ENCODE results near the gene CASZ1. TPM values are rescaled to one million over a fixed set of nuclear protein-coding genes. Genes with fewer than 3 reads are reported as not detected.

CASZ1 gene
- total and polyA plus RNA-seq, 12 donors: 2.5 to 35.2 (median 7.0) TPM

GRCh38 chr1:10591010-10591409 is 205.4 kb downstream of the CASZ1 start:
- no peaks in the 10 kb centered on the region for H3K36me3 ChIP-seq (replicated peaks in 1 of 2)
- H3K9me3 ChIP-seq (replicated peaks in 1 of 3): no peaks in the 10 kb centered on the region
- WGBS, 4 donors: 66 to 77% (median 70%) methylated on average over 4 of the region's 4 CpGs
- intact Hi-C loops (cut with DNase I): no loop called here
- no peak for DNase-seq
- no peaks in the 10 kb centered on the region for H3K27me3 ChIP-seq
- TF ChIP-seq POLR2A (IDR thresholded peaks at IDR 0.05): no peak
- TF ChIP-seq, protein P1, sequence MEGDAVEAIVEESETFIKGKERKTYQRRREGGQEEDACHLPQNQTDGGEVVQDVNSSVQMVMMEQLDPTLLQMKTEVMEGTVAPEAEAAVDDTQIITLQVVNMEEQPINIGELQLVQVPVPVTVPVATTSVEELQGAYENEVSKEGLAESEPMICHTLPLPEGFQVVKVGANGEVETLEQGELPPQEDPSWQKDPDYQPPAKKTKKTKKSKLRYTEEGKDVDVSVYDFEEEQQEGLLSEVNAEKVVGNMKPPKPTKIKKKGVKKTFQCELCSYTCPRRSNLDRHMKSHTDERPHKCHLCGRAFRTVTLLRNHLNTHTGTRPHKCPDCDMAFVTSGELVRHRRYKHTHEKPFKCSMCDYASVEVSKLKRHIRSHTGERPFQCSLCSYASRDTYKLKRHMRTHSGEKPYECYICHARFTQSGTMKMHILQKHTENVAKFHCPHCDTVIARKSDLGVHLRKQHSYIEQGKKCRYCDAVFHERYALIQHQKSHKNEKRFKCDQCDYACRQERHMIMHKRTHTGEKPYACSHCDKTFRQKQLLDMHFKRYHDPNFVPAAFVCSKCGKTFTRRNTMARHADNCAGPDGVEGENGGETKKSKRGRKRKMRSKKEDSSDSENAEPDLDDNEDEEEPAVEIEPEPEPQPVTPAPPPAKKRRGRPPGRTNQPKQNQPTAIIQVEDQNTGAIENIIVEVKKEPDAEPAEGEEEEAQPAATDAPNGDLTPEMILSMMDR (IDR thresholded peaks at IDR 0.05): no peak
- no peak overlapping the region for H3K4me3 ChIP-seq
- no peak overlapping the region for H3K27ac ChIP-seq
- peaks cover 4 to 18% of the 10 kb centered on the region in 2 donors for H3K4me1 ChIP-seq (replicated peaks in 1 of 2)

GRCh38 chr1:10589074-10589473 is 207.4 kb downstream of the CASZ1 start:
- H3K4me3 ChIP-seq: no peak overlapping the region
- no peak for DNase-seq
- WGBS, 4 donors: 85 to 96% (median 95%) methylated on average over 5 of the region's 5 CpGs
- intact Hi-C loops (cut with DNase I): no loop called here
- TF ChIP-seq POLR2A (IDR thresholded peaks at IDR 0.05): no peak
- TF ChIP-seq, protein P1 (IDR thresholded peaks at IDR 0.05): no peak
- H3K36me3 ChIP-seq (replicated peaks in 1 of 2): no peaks in the 10 kb centered on the region
- no peak overlapping the region for H3K27ac ChIP-seq
- H3K4me1 ChIP-seq (replicated peaks in 1 of 2): peaks cover 0 to under 1% of the 10 kb centered on the region in 2 donors
- H3K27me3 ChIP-seq: no peaks in the 10 kb centered on the region
- no peaks in the 10 kb centered on the region for H3K9me3 ChIP-seq (replicated peaks in 1 of 3)

GRCh38 chr1:10588640-10589039 is 207.8 kb downstream of the CASZ1 start:
- WGBS, 4 donors: 93 to 96% (median 94%) methylated on average over 5 of the region's 5 CpGs
- intact Hi-C loops (cut with DNase I): no loop called here
- DNase-seq: no peak
- no peak overlapping the region for H3K4me3 ChIP-seq
- no peaks in the 10 kb centered on the region for H3K4me1 ChIP-seq (replicated peaks in 1 of 2)
- H3K9me3 ChIP-seq (replicated peaks in 1 of 3): no peaks in the 10 kb centered on the region
- TF ChIP-seq, protein P1 (IDR thresholded peaks at IDR 0.05): no peak
- no peak for TF ChIP-seq POLR2A (IDR thresholded peaks at IDR 0.05)
- no peaks in the 10 kb centered on the region for H3K36me3 ChIP-seq (replicated peaks in 1 of 2)
- H3K27ac ChIP-seq: no peak overlapping the region
- H3K27me3 ChIP-seq: no peaks in the 10 kb centered on the region

Small RNA genes lying within 50 kb of the gene (small RNA-seq; reads per million reads assigned to genes)
- gene RN7SL614P: 0 reads per million in 2 donors

Other genes starting within 250 kb of the CASZ1 start
- 100 to 1,000 TPM in 5 of 9 donors, 10 to 100 TPM in 4; 45.1 to 324 (median 123) TPM for gene TARDBP, start 216.0 kb upstream of the CASZ1 start, total RNA-seq
- gene TARDBP, start 216.0 kb upstream of the CASZ1 start, polyA plus RNA-seq: 100 to 1,000 TPM in 1 of 3 donors, 10 to 100 TPM in 2; 79.8 to 179 (median 88.9) TPM

Measured in adrenal gland (tissue), 12 donors.